GM06990 (cell line): ENCODE data around the gene GUCY1B1.

Experiments used
- DNase-seq: peaks from one replicate; pipeline ENCODE4 v3.0.0-alpha.2; 2011; ENCODE audit not compliant: insufficient read length; ENCODE audit errors: extremely low read depth
- H3K27me3 ChIP-seq: replicated peaks from 2 replicates; pipeline ENCODE4 v1.6.0; 2011; ENCODE audit warnings: low read length; ENCODE audit not compliant: control insufficient read depth, insufficient read depth
- H3K36me3 ChIP-seq: 2 replicates; pipeline ENCODE4 v1.5.1; 2011; ENCODE audit warnings: low read length; ENCODE audit not compliant: control insufficient read depth, insufficient read depth
- H3K4me3 ChIP-seq: replicated peaks from 2 replicates; pipeline ENCODE4 v1.5.1; 2011; ENCODE audit warnings: low read depth, mild to moderate bottlenecking, control low read depth, low read length
- CTCF ChIP-seq: IDR thresholded peaks from 2 replicates; pipeline ENCODE4 v1.5.1; 2011; ENCODE audit warnings: low read length, control low read depth, mild to moderate bottlenecking, inconsistent platforms; ENCODE audit not compliant: insufficient read depth, poor library complexity, severe bottlenecking

Gene GUCY1B1

GRCh38 chr4:155837203-155837796, 78.5 kb downstream of the GUCY1B1 start:
- Histone ChIP-seq H3K27me3 (no peaks in the 10 kb centered on the region), H3K4me3 (no peak overlapping the region), H3K36me3 (no peaks in the 10 kb centered on the region)
- TF ChIP-seq CTCF: no peak
- no peak for DNase-seq

GRCh38 chr4:155842080-155842479, 83.3 kb downstream of the GUCY1B1 start:
- TF ChIP-seq CTCF: no peak
- Histone ChIP-seq H3K27me3 (no peaks in the 10 kb centered on the region), H3K36me3 (no peaks in the 10 kb centered on the region), H3K4me3 (no peak overlapping the region)
- no peak for DNase-seq

GRCh38 chr4:155846929-155847328, 88.1 kb downstream of the GUCY1B1 start:
- no peak for DNase-seq
- H3K36me3 ChIP-seq: no peaks in the 10 kb centered on the region

GRCh38 chr4:155849042-155849441, 90.2 kb downstream of the GUCY1B1 start:
- DNase-seq: no peak
- Histone ChIP-seq H3K4me3 (no peak overlapping the region), H3K27me3 (no peaks in the 10 kb centered on the region), H3K36me3 (no peaks in the 10 kb centered on the region)
- TF ChIP-seq CTCF: no peak

More at GRCh38 chr4:155846929-155847328, 88.1 kb downstream of the GUCY1B1 start:
- Histone ChIP-seq H3K27me3 (no peaks in the 10 kb centered on the region), H3K4me3 (no peak overlapping the region)
- no peak for TF ChIP-seq CTCF

- no peak for TF ChIP-seq CTCF
Observed at GRCh38 chr4:155853189-155853588, 94.4 kb downstream of the GUCY1B1 start.

More at GRCh38 chr4:155853189-155853588, 94.4 kb downstream of the GUCY1B1 start:
- no peak for DNase-seq
- Histone ChIP-seq H3K27me3 (no peaks in the 10 kb centered on the region), H3K4me3 (no peak overlapping the region), H3K36me3 (no peaks in the 10 kb centered on the region)
